GM23338 (cell line): Measurements from ENCODE around the gene RBM38. TPM values are rescaled to one million over a fixed set of nuclear protein-coding genes. Genes with fewer than 3 reads are reported as not detected.

ENCODE experiments used
- ATAC-seq: fragments of 200-7000 bp; cut with Tn5 transposase; 3 replicates; pipeline ENCODE4 v1.9.1; 2020
- DNase-seq: peaks from one replicate; pipeline ENCODE4 v3.0.0-alpha.2; 2015; ENCODE audit warnings: low spot score
- H2AFZ ChIP-seq: fragments of 200-600 bp; sonication (generic); 2 replicates; pipeline ENCODE4 v1.8.0; 2016; ENCODE audit warnings: antibody characterized with exemption, mild to moderate bottlenecking, moderate library complexity
- H3F3A ChIP-seq: fragments of 200-600 bp; sonication (generic); replicated peaks from 2 replicates; pipeline ENCODE4 v1.8.0; 2017; ENCODE audit warnings: antibody characterized with exemption, mixed run types, low read depth
- H3K27ac ChIP-seq: fragments of 200-600 bp; sonication (generic); 2 replicates; pipeline ENCODE4 v1.6.1; 2016; ENCODE audit warnings: low read depth
- H3K27me3 ChIP-seq: fragments of 200-600 bp; sonication (generic); 2 replicates; pipeline ENCODE4 v1.8.0; 2016; ENCODE audit warnings: mild to moderate bottlenecking, mixed run types, moderate library complexity; ENCODE audit not compliant: insufficient read depth
- H3K36me3 ChIP-seq: fragments of 200-600 bp; sonication (generic); 2 replicates; pipeline ENCODE4 v1.8.0; 2016; ENCODE audit warnings: mild to moderate bottlenecking; ENCODE audit not compliant: insufficient read depth
- H3K4me1 ChIP-seq: fragments of 200-600 bp; sonication (generic); 2 replicates; pipeline ENCODE4 v1.8.0; 2016; ENCODE audit warnings: mild to moderate bottlenecking, moderate library complexity; ENCODE audit not compliant: insufficient read depth
- H3K4me2 ChIP-seq: fragments of 200-600 bp; sonication (generic); 2 replicates; pipeline ENCODE4 v1.7.1; 2017; ENCODE audit warnings: mixed run types
- H3K4me3 ChIP-seq: fragments of 200-600 bp; sonication (generic); 2 replicates; pipeline ENCODE4 v1.6.1; 2016; ENCODE audit warnings: mixed run types
- H3K79me2 ChIP-seq: fragments of 200-600 bp; sonication (generic); replicated peaks from 2 replicates; pipeline ENCODE4 v1.8.0; 2017; ENCODE audit warnings: mild to moderate bottlenecking; ENCODE audit not compliant: insufficient read depth
- H3K9me2 ChIP-seq: fragments of 200-600 bp; sonication (generic); 2 replicates; pipeline ENCODE4 v1.8.0; 2017; ENCODE audit not compliant: insufficient read depth
- H4K20me1 ChIP-seq: fragments of 200-600 bp; sonication (generic); replicated peaks from 2 replicates; pipeline ENCODE4 v1.8.0; 2017; ENCODE audit warnings: mild to moderate bottlenecking; ENCODE audit not compliant: insufficient read depth
- H3K27ac Mint-ChIP-seq: 2 replicates; pipeline ENCODE4 v1.8.0; 2020; ENCODE audit warnings: inconsistent platforms, mild to moderate bottlenecking, moderate library complexity, mixed read lengths
- H3K27me3 Mint-ChIP-seq: 3 replicates; pipeline ENCODE4 v1.8.0; 2022; ENCODE audit warnings: low read depth, mild to moderate bottlenecking, moderate library complexity, mixed read lengths, inconsistent platforms; ENCODE audit not compliant: insufficient read depth, poor library complexity
- H3K36me3 Mint-ChIP-seq: 3 replicates; pipeline ENCODE4 v1.8.0; 2021; ENCODE audit warnings: low read depth, mild to moderate bottlenecking, inconsistent platforms, moderate library complexity, mixed read lengths
- H3K4me1 Mint-ChIP-seq: 3 replicates; pipeline ENCODE4 v1.8.0; 2020; ENCODE audit warnings: mild to moderate bottlenecking, inconsistent platforms, mixed read lengths
- H3K4me3 Mint-ChIP-seq: 3 replicates; pipeline ENCODE4 v1.8.0; 2021; ENCODE audit warnings: moderate library complexity, mild to moderate bottlenecking, inconsistent platforms, mixed read lengths
- H3K9me3 Mint-ChIP-seq: 3 replicates; pipeline ENCODE4 v1.8.0; 2020; ENCODE audit warnings: moderate library complexity, mild to moderate bottlenecking, inconsistent platforms, mixed read lengths
- CREB1 ChIP-seq: fragments of 250-450 bp; sonication (Bioruptor Pico); IDR thresholded peaks from 2 replicates; pipeline ENCODE4 v1.5.0; 2020; ENCODE audit warnings: low read depth, mild to moderate bottlenecking, moderate library complexity
- EZH2 ChIP-seq: fragments of 200-600 bp; sonication (generic); IDR thresholded peaks from one replicate; pipeline ENCODE4 v1.8.0; 2017; ENCODE audit warnings: antibody characterized with exemption, mild to moderate bottlenecking, low read depth; ENCODE audit not compliant: unreplicated experiment
- EZH2phosphoT487 ChIP-seq: fragments of 200-600 bp; sonication (generic); IDR thresholded peaks from one replicate; pipeline ENCODE4 v1.8.1; 2018; ENCODE audit warnings: antibody characterized with exemption; ENCODE audit not compliant: unreplicated experiment
- JUNB ChIP-seq: IDR thresholded peaks from one replicate; pipeline ENCODE4 v1.6.1; 2016; ENCODE audit warnings: antibody characterized with exemption; ENCODE audit not compliant: unreplicated experiment
- POLR2AphosphoS5 ChIP-seq: IDR thresholded peaks from 2 replicates; pipeline ENCODE4 v1.6.1; 2016; ENCODE audit warnings: antibody characterized with exemption, low read depth
- STAT1 ChIP-seq: IDR thresholded peaks from one replicate; pipeline ENCODE4 v1.6.1; 2016; ENCODE audit warnings: antibody characterized with exemption; ENCODE audit not compliant: unreplicated experiment
- ZNF331 ChIP-seq: fragments of 250-450 bp; sonication (Bioruptor Pico); IDR thresholded peaks from 2 replicates; pipeline ENCODE4 v1.5.0; 2020; ENCODE audit warnings: low read depth, mild to moderate bottlenecking, moderate library complexity
- polyA plus RNA-seq: library from polyadenylated mRNA; unstranded; fragments of >200 nt; fragmentation: Nextera tagmentation; extraction: Ambion mirVana; gene quantifications from 2 replicates; pipeline ENCODE4 v1.2.1, GENCODE V29; 2016
- total RNA-seq: library from RNA; depleted of rRNA; stranded (reverse); fragments of >200 nt; shearing (Covaris generic); gene quantifications from 2 replicates; pipeline ENCODE4 v1.2.3, GENCODE V29; 2014
- TF ChIP-seq, protein P1 (sequence below), 2 experiments: fragments of 200-600 bp in 1 of 2; sonication (generic) in 1 of 2; conservative IDR thresholded peaks; 2 replicates each; pipeline versions ENCODE4 v1.5.1 to v1.6.1; 2016 to 2017; ENCODE audit warnings: antibody characterized with exemption in 2 of 2, low read depth in 2 of 2, mild to moderate bottlenecking in 2 of 2, moderate library complexity in 1 of 2
- TF ChIP-seq, protein P2 (sequence below): IDR thresholded peaks from 2 replicates; pipeline ENCODE4 v1.6.1; 2016; ENCODE audit warnings: antibody characterized with exemption

Gene RBM38
- total and polyA plus RNA-seq, 2 experiments from 2014 or later, result 22.9 to 80.5 TPM

GRCh38 chr20:57396212-57396983 lies 5.2 kb downstream of the RBM38 start:
- Histone ChIP-seq H3K4me2 (no peak overlapping the region), H3F3A (no peaks in the 10 kb centered on the region), H3K4me3 (no peak overlapping the region), H2AFZ (no peak overlapping the region), H3K79me2 (peaks cover 88% of the 10 kb centered on the region), H3K27me3 (no peaks in the 10 kb centered on the region), H3K9me2 (no peaks in the 10 kb centered on the region), H3K4me1 (no peaks in the 10 kb centered on the region; the same call in 1 of the 2 replicates), H3K27ac (0 out of 2 replicates have a peak overlapping the region, but pooled peaks have one; percentile 14), H3K36me3 (peaks cover 7% of the 10 kb centered on the region; the same call in 1 of the 2 replicates), H4K20me1 (peaks cover 23% of the 10 kb centered on the region)
- Mint-ChIP-seq H3K4me3 (no peak overlapping the region), H3K27me3 (peaks cover 8% of the 10 kb centered on the region), H3K36me3 (peaks cover 65% of the 10 kb centered on the region), H3K27ac (peak overlapping the region; percentile 94), H3K4me1 (peaks cover 38% of the 10 kb centered on the region), H3K9me3 (no peaks in the 10 kb centered on the region)
- no peak for TF ChIP-seq ZNF331 (CRISPR knock-in tag)
- TF ChIP-seq, protein P1, sequence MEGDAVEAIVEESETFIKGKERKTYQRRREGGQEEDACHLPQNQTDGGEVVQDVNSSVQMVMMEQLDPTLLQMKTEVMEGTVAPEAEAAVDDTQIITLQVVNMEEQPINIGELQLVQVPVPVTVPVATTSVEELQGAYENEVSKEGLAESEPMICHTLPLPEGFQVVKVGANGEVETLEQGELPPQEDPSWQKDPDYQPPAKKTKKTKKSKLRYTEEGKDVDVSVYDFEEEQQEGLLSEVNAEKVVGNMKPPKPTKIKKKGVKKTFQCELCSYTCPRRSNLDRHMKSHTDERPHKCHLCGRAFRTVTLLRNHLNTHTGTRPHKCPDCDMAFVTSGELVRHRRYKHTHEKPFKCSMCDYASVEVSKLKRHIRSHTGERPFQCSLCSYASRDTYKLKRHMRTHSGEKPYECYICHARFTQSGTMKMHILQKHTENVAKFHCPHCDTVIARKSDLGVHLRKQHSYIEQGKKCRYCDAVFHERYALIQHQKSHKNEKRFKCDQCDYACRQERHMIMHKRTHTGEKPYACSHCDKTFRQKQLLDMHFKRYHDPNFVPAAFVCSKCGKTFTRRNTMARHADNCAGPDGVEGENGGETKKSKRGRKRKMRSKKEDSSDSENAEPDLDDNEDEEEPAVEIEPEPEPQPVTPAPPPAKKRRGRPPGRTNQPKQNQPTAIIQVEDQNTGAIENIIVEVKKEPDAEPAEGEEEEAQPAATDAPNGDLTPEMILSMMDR (conservative IDR thresholded peaks at IDR 0.05; ENCODE audit: low read depth in 2 of 2), result no peak
- no peak for TF ChIP-seq EZH2phosphoT487
- no peak for TF ChIP-seq JUNB
- no peak for TF ChIP-seq CREB1
- no peak for TF ChIP-seq STAT1
- TF ChIP-seq EZH2, result no peak
- DNase-seq, result no peak
- no peak for ATAC-seq

DNA sequence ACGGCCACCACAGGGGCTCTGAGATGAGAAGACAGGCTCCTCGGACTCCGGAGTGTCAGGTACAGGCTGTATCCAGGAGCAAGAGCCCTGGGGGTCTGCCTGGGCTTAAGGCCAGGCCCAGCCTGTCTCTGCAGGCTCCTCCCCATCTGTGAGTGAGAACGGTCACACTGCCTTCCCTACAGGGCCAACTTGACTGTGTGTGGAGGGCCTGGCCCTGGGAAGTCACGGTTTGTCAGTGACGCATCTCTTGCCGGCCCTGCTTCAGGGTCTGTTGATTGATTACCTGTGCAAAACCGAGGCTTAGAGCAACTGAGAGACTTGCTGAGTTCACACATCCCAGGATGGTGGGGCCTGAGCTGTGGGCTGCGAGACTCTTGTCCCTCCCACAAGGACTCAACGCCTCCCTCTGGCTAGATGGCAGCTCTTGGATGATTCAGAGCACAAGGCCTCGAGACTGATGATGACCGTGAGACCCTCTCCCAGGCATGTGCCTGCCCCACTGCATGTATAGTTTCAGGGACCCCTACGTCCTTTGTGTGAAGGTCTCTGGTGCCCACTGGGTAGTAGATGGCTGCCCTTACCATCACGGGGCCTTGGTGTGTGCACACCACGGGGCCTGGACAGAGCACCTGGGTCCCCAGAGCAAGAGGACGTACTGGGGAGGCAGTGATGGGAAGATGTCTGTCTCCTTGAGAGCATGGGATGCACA lies 5.9 kb downstream of the RBM38 start:
- no peak overlapping the region for H3K27ac Mint-ChIP-seq
- Histone ChIP-seq H3K79me2 (peaks cover 94% of the 10 kb centered on the region), H3K4me1 (no peaks in the 10 kb centered on the region; the same call in 1 of the 2 replicates)

More for the DNA sequence above, 5.9 kb downstream of the RBM38 start:
- H3K9me2 ChIP-seq, result no peaks in the 10 kb centered on the region
- TF ChIP-seq CREB1, result no peak
- no peak; the same call in 1 of the 2 replicates for TF ChIP-seq POLR2AphosphoS5
- TF ChIP-seq, protein P2, sequence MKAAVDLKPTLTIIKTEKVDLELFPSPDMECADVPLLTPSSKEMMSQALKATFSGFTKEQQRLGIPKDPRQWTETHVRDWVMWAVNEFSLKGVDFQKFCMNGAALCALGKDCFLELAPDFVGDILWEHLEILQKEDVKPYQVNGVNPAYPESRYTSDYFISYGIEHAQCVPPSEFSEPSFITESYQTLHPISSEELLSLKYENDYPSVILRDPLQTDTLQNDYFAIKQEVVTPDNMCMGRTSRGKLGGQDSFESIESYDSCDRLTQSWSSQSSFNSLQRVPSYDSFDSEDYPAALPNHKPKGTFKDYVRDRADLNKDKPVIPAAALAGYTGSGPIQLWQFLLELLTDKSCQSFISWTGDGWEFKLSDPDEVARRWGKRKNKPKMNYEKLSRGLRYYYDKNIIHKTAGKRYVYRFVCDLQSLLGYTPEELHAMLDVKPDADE, result no peak
- H3K4me3 ChIP-seq, result no peak overlapping the region
- Mint-ChIP-seq H3K27me3 (peaks cover 7% of the 10 kb centered on the region), H3K4me3 (no peak overlapping the region), H3K36me3 (peaks cover 70% of the 10 kb centered on the region), H3K9me3 (no peaks in the 10 kb centered on the region), H3K4me1 (peaks cover 36% of the 10 kb centered on the region)
- no peak overlapping the region for H3K4me2 ChIP-seq
- ATAC-seq (no peak), DNase-seq (no peak)
- H4K20me1 ChIP-seq, result peaks cover 26% of the 10 kb centered on the region
- H3K36me3 ChIP-seq, result peaks cover 10% of the 10 kb centered on the region; the same call in 1 of the 2 replicates
- no peaks in the 10 kb centered on the region for H3K27me3 ChIP-seq
- no peak overlapping the region for H3K27ac ChIP-seq
- no peaks in the 10 kb centered on the region for H3F3A ChIP-seq
- no peak overlapping the region for H2AFZ ChIP-seq
